ENCODE data around the gene LRFN3. TPM values are rescaled to one million over a fixed set of nuclear protein-coding genes. Genes with fewer than 3 reads are reported as not detected.
"Not testable (repeated sequence)": the region's sequence is repeated elsewhere in the genome, so short reads cannot be mapped to it uniquely, and the experiment has no call there.

The LRFN3 gene
- total and polyA plus RNA-seq, 2 donors (not counting 1 experiment from before 2014, with no cell fraction given): 0.79 to 1.6 TPM

- ChIA-PET CTCF (interaction anchor here (0.8 to 1.2 kb wide), 3 partner anchors 10 to 221 kb away, joined by 3 to 4 read pairs (median 3); no protein-coding TSS in a partner anchor), POLR2A (no interaction called here)
- no peaks in the 10 kb centered on the region for H4K20me1 ChIP-seq (ENCODE audit: control insufficient read depth, insufficient read depth, low read length, poor library complexity, severe bottlenecking)
- intact Hi-C loops (cut with micrococcal nuclease): no loop called here
- peaks cover 15% of the 10 kb centered on the region for H3K4me1 Mint-ChIP-seq
- no peak overlapping the region for H3K9ac ChIP-seq (ENCODE audit: low read length)
- H3K27me3 ChIP-seq (replicated peaks in 1 of 4; ENCODE audit: control extremely low read depth in 1 of 4, control insufficient read depth in 3 of 4, insufficient read depth in 4 of 4, low read length in 3 of 4): no peaks in the 10 kb centered on the region
- H3K4me3 Mint-ChIP-seq: no peak overlapping the region
- WGBS (ENCODE audit: insufficient coverage): 80% methylated on average over 1 of the region's 2 CpGs
- H3K9me3 ChIP-seq (ENCODE audit: control extremely low read depth in 1 of 3, control insufficient read depth in 2 of 3, insufficient read depth in 1 of 3, low read length in 2 of 3): peaks cover 0 to 11% (median 0%) of the 10 kb centered on the region in 3 donors
- no peaks in the 10 kb centered on the region for H3K9me3 Mint-ChIP-seq (ENCODE audit: insufficient read depth)
- no peak overlapping the region for H3K4me3 ChIP-seq (ENCODE audit: control extremely low read depth in 1 of 5, extremely low read depth in 1 of 5, insufficient read depth in 1 of 5, low read depth in 2 of 5, low read length in 4 of 5)
- H3K27me3 Mint-ChIP-seq: peaks cover 7% of the 10 kb centered on the region
- ATAC-seq (ENCODE audit: low read depth) (no peak), DNase-seq (no peak)
- H3K4me1 ChIP-seq (ENCODE audit: control insufficient read depth in 2 of 2, insufficient read depth in 2 of 2, low read length in 2 of 2): peaks cover 14 to 20% of the 10 kb centered on the region in 2 donors
- no peak overlapping the region for H3K27ac ChIP-seq (ENCODE audit: low read length in 2 of 2)
- H3K36me3 ChIP-seq (replicated peaks in 1 of 2; ENCODE audit: control extremely low read depth in 1 of 2, control insufficient read depth in 1 of 2, extremely low read depth in 1 of 2, insufficient read depth in 2 of 2, low read length in 1 of 2): no peaks in the 10 kb centered on the region
- no peak overlapping the region for H3K27ac Mint-ChIP-seq
- TF ChIP-seq EZH2 (IDR thresholded peaks at IDR 0.05; ENCODE audit: borderline replicate concordance, insufficient read depth, low read depth, low read length, poor library complexity, severe bottlenecking): no peak
- no peak for TF ChIP-seq CTCF (IDR thresholded peaks at IDR 0.05)
- H2AFZ ChIP-seq (ENCODE audit: insufficient read depth, low read depth, low read length, poor library complexity, severe bottlenecking): no peak overlapping the region
- H3K4me2 ChIP-seq (replicated peaks; ENCODE audit: low read depth, low read length, poor library complexity, severe bottlenecking): no peak overlapping the region
- no peaks in the 10 kb centered on the region for H3K79me2 ChIP-seq (ENCODE audit: control insufficient read depth, insufficient read depth, low read length)
Observed at GRCh38 chr19:35949131-35949530, 13.0 kb downstream of the LRFN3 start.

GRCh38 chr19:35955881-35956634 is 19.9 kb downstream of the LRFN3 start:
- Histone ChIP-seq H3K9me3 (ENCODE audit: control extremely low read depth in 1 of 3, control insufficient read depth in 2 of 3, insufficient read depth in 1 of 3, low read length in 2 of 3) (peaks cover 0 to 18% (median 0%) of the 10 kb centered on the region in 3 donors), H3K4me1 (ENCODE audit: control insufficient read depth in 2 of 2, insufficient read depth in 2 of 2, low read length in 2 of 2) (peaks cover 27 to 33% of the 10 kb centered on the region in 2 donors), H3K79me2 (ENCODE audit: control insufficient read depth, insufficient read depth, low read length) (no peaks in the 10 kb centered on the region), H3K4me2 (replicated peaks; ENCODE audit: low read depth, low read length, poor library complexity, severe bottlenecking) (no peak overlapping the region), H2AFZ (ENCODE audit: insufficient read depth, low read depth, low read length, poor library complexity, severe bottlenecking) (no peak overlapping the region), H3K36me3 (replicated peaks in 1 of 2; ENCODE audit: control extremely low read depth in 1 of 2, control insufficient read depth in 1 of 2, extremely low read depth in 1 of 2, insufficient read depth in 2 of 2, low read length in 1 of 2) (no peaks in the 10 kb centered on the region), H3K9ac (ENCODE audit: low read length) (no peak overlapping the region), H3K27ac (ENCODE audit: low read length in 2 of 2) (no peak overlapping the region), H3K27me3 (replicated peaks in 1 of 4; ENCODE audit: control extremely low read depth in 1 of 4, control insufficient read depth in 3 of 4, insufficient read depth in 4 of 4, low read length in 3 of 4) (peaks cover 0 to 24% (median 8%) of the 10 kb centered on the region in 4 experiments), H3K4me3 (ENCODE audit: control extremely low read depth in 1 of 5, extremely low read depth in 1 of 5, insufficient read depth in 1 of 5, low read depth in 2 of 5, low read length in 4 of 5) (no peak overlapping the region), H4K20me1 (ENCODE audit: control insufficient read depth, insufficient read depth, low read length, poor library complexity, severe bottlenecking) (no peaks in the 10 kb centered on the region)
- TF ChIP-seq CTCF (IDR thresholded peaks at IDR 0.05) (no peak), EZH2 (IDR thresholded peaks at IDR 0.05; ENCODE audit: borderline replicate concordance, insufficient read depth, low read depth, low read length, poor library complexity, severe bottlenecking) (no peak)
- peaks cover 13% of the 10 kb centered on the region for H3K27me3 Mint-ChIP-seq
- H3K4me1 Mint-ChIP-seq: peaks cover 24% of the 10 kb centered on the region
- intact Hi-C loops (cut with micrococcal nuclease): no loop called here
- H3K4me3 Mint-ChIP-seq: no peak overlapping the region
- no CpG with 5 or more reads among the region's 6 CpGs for WGBS (ENCODE audit: insufficient coverage)
- ChIA-PET POLR2A (no interaction called here), CTCF (interaction anchor here (0.6 to 0.8 kb wide), 3 partner anchors 213 to 534 kb away, joined by 3 to 4 read pairs (median 3); no protein-coding TSS in a partner anchor)
- no peaks in the 10 kb centered on the region for H3K9me3 Mint-ChIP-seq (ENCODE audit: insufficient read depth)
- H3K27ac Mint-ChIP-seq: no peak overlapping the region
- DNase-seq (no peak), ATAC-seq (ENCODE audit: low read depth) (no peak)

GRCh38 chr19:35957411-35957810 is 21.2 kb downstream of the LRFN3 start:
- 87% methylated on average over 5 of the region's 8 CpGs for WGBS (ENCODE audit: insufficient coverage)
- H2AFZ ChIP-seq (ENCODE audit: insufficient read depth, low read depth, low read length, poor library complexity, severe bottlenecking); POLR2A ChIA-PET; H3K36me3 ChIP-seq (replicated peaks in 1 of 2; ENCODE audit: control extremely low read depth in 1 of 2, control insufficient read depth in 1 of 2, extremely low read depth in 1 of 2, insufficient read depth in 2 of 2, low read length in 1 of 2); H3K4me3 ChIP-seq (ENCODE audit: control extremely low read depth in 1 of 5, extremely low read depth in 1 of 5, insufficient read depth in 1 of 5, low read depth in 2 of 5, low read length in 4 of 5); H4K20me1 ChIP-seq (ENCODE audit: control insufficient read depth, insufficient read depth, low read length, poor library complexity, severe bottlenecking); H3K9ac ChIP-seq (ENCODE audit: low read length); H3K27ac Mint-ChIP-seq; H3K4me2 ChIP-seq (replicated peaks; ENCODE audit: low read depth, low read length, poor library complexity, severe bottlenecking); H3K27ac ChIP-seq (ENCODE audit: low read length in 2 of 2); ATAC-seq (ENCODE audit: low read depth); H3K4me3 Mint-ChIP-seq; DNase-seq; H3K9me3 Mint-ChIP-seq (ENCODE audit: insufficient read depth); H3K79me2 ChIP-seq (ENCODE audit: control insufficient read depth, insufficient read depth, low read length); intact Hi-C loops (cut with micrococcal nuclease): not testable (repeated sequence)
- H3K27me3 Mint-ChIP-seq: peaks cover 13% of the 10 kb centered on the region
- CTCF ChIA-PET: interaction anchor here (0.7 kb wide), 1 partner anchor 13 kb away, joined by 3 read pairs; no protein-coding TSS in a partner anchor
- peaks cover 24% of the 10 kb centered on the region for H3K4me1 Mint-ChIP-seq
- Histone ChIP-seq H3K4me1 (ENCODE audit: control insufficient read depth in 2 of 2, insufficient read depth in 2 of 2, low read length in 2 of 2) (peaks cover 27 to 33% of the 10 kb centered on the region in 2 donors), H3K9me3 (ENCODE audit: control extremely low read depth in 1 of 3, control insufficient read depth in 2 of 3, insufficient read depth in 1 of 3, low read length in 2 of 3) (peaks cover 0 to 18% (median 0%) of the 10 kb centered on the region in 3 donors), H3K27me3 (replicated peaks in 1 of 4; ENCODE audit: control extremely low read depth in 1 of 4, control insufficient read depth in 3 of 4, insufficient read depth in 4 of 4, low read length in 3 of 4) (peaks cover 0 to 24% (median 8%) of the 10 kb centered on the region in 4 experiments)
